IMR-90 (cell line): ENCODE results near the gene TCHH. TPM values are rescaled to one million over a fixed set of nuclear protein-coding genes. Genes with fewer than 3 reads are reported as not detected.

Experiments used
- ATAC-seq: fragments of 200-7000 bp; cut with Tn5 transposase; 2 replicates; pipeline ENCODE4 v1.9.1; 2020; ENCODE audit warnings: low read depth, mild to moderate bottlenecking, moderate library complexity
- BruUV-seq: library from RNA; stranded (reverse); fragments of 400-500 nt; replicated peaks from 2 replicates; lab custom pipeline; 2021; lab: Mats Ljungman, UMichigan
- CTCF ChIA-PET: fragments of 300-600 bp; formaldehyde crosslinking; extraction: SDS; loops from one replicate; lab custom pipeline; 2021; ENCODE audit warnings: antibody characterized with exemption; lab: Yijun Ruan, JAX
- POLR2A ChIA-PET: fragments of 300-600 bp; sonication (Branson Sonifier 250); formaldehyde crosslinking; loops from one replicate; lab custom pipeline; 2022; ENCODE audit warnings: antibody characterized with exemption; ENCODE audit not compliant: unreplicated experiment; lab: Charles Lee
- DNase-seq: peaks from one replicate; pipeline ENCODE4 v3.0.0; 2013
- H2AFZ ChIP-seq: replicated peaks from 2 replicates; pipeline ENCODE3; 2013; ENCODE audit warnings: low read length, mild to moderate bottlenecking; ENCODE audit not compliant: poor library complexity
- H2AK5ac ChIP-seq: 2 replicates; pipeline ENCODE4 v1.6.1; 2013; ENCODE audit warnings: low read depth, low read length, inconsistent platforms
- H2AK9ac ChIP-seq: replicated peaks from 2 replicates; pipeline ENCODE3; 2013; ENCODE audit warnings: mild to moderate bottlenecking, low read depth, low read length, moderate library complexity; ENCODE audit not compliant: poor library complexity
- H2BK120ac ChIP-seq: 2 replicates; pipeline ENCODE4 v1.6.1; 2013; ENCODE audit warnings: low read depth, low read length, inconsistent platforms
- H2BK15ac ChIP-seq: 3 replicates; pipeline ENCODE4 v1.6.1; 2013; ENCODE audit warnings: low read depth, low read length, inconsistent platforms
- H2BK20ac ChIP-seq: 2 replicates; pipeline ENCODE4 v1.6.1; 2013; ENCODE audit warnings: low read depth, mild to moderate bottlenecking, inconsistent platforms, low read length, moderate library complexity
- H2BK5ac ChIP-seq: 2 replicates; pipeline ENCODE4 v1.6.1; 2013; ENCODE audit warnings: mild to moderate bottlenecking, low read depth, low read length, inconsistent platforms; ENCODE audit not compliant: poor library complexity, severe bottlenecking
- H3K14ac ChIP-seq: replicated peaks from 2 replicates; pipeline ENCODE4 v1.6.1; 2013; ENCODE audit warnings: low read depth, low read length, inconsistent platforms
- H3K18ac ChIP-seq: 2 replicates; pipeline ENCODE4 v1.6.1; 2013; ENCODE audit warnings: low read depth, low read length, control low read depth
- H3K23ac ChIP-seq: 2 replicates; pipeline ENCODE4 v1.6.1; 2013; ENCODE audit warnings: low read depth, low read length, inconsistent platforms
- H3K27ac ChIP-seq: 2 replicates; pipeline ENCODE4 v1.5.1; 2013; ENCODE audit warnings: mild to moderate bottlenecking, control low read depth, low read length; ENCODE audit not compliant: insufficient read depth
- H3K27me3 ChIP-seq: 2 replicates; pipeline ENCODE4 v1.6.1; 2013; ENCODE audit warnings: low read length; ENCODE audit not compliant: control insufficient read depth, insufficient read depth
- H3K36me3 ChIP-seq: 2 replicates; pipeline ENCODE4 v1.6.1; 2013; ENCODE audit warnings: low read length, mixed read lengths; ENCODE audit not compliant: control insufficient read depth, insufficient read depth
- H3K4ac ChIP-seq: 2 replicates; pipeline ENCODE4 v1.6.1; 2013; ENCODE audit warnings: low read depth, low read length, inconsistent platforms
- H3K4me1 ChIP-seq: 2 replicates; pipeline ENCODE4 v1.6.1; 2013; ENCODE audit warnings: low read length, mixed read lengths; ENCODE audit not compliant: control insufficient read depth, insufficient read depth
- H3K4me2 ChIP-seq: 2 replicates; pipeline ENCODE4 v1.6.1; 2013; ENCODE audit warnings: low read depth, mild to moderate bottlenecking, control low read depth, low read length, moderate library complexity
- H3K4me3 ChIP-seq: 2 replicates; pipeline ENCODE4 v1.5.1; 2013; ENCODE audit warnings: low read depth, mild to moderate bottlenecking, control low read depth, low read length, moderate library complexity; ENCODE audit not compliant: insufficient read depth
- H3K56ac ChIP-seq: 2 replicates; pipeline ENCODE4 v1.6.1; 2013; ENCODE audit warnings: low read length, inconsistent platforms; ENCODE audit not compliant: insufficient read depth; ENCODE audit errors: extremely low read depth
- H3K79me1 ChIP-seq, 2 experiments: 2 replicates each; pipeline ENCODE4 v1.6.1; 2013; ENCODE audit warnings: low read length in 2 of 2, inconsistent platforms in 1 of 2, low read depth in 1 of 2
- H3K9ac ChIP-seq: 2 replicates; pipeline ENCODE4 v1.6.1; 2013; ENCODE audit warnings: low read depth, low read length, control low read depth
- H3K9me1 ChIP-seq: 2 replicates; pipeline ENCODE4 v1.6.1; 2013; ENCODE audit warnings: low read length, inconsistent platforms; ENCODE audit not compliant: insufficient read depth
- H3K9me3 ChIP-seq: 2 replicates; pipeline ENCODE4 v1.6.1; 2013; ENCODE audit warnings: low read length; ENCODE audit not compliant: control insufficient read depth, insufficient read depth
- H4K20me1 ChIP-seq: 2 replicates; pipeline ENCODE4 v1.6.1; 2013; ENCODE audit warnings: low read length, inconsistent platforms; ENCODE audit not compliant: insufficient read depth
- H4K5ac ChIP-seq: 2 replicates; pipeline ENCODE4 v1.6.1; 2013; ENCODE audit warnings: mild to moderate bottlenecking, low read depth, low read length, control low read depth
- H4K8ac ChIP-seq, 2 experiments: 2 replicates each; pipeline ENCODE4 v1.6.1; 2013; ENCODE audit warnings: low read depth in 2 of 2, low read length in 2 of 2, control low read depth in 1 of 2, inconsistent platforms in 1 of 2
- H4K91ac ChIP-seq: 2 replicates; pipeline ENCODE4 v1.6.1; 2013; ENCODE audit warnings: low read depth, low read length, inconsistent platforms; ENCODE audit not compliant: insufficient read depth
- CEBPB ChIP-seq: IDR thresholded peaks from 2 replicates; pipeline ENCODE4 v1.6.1; 2012; ENCODE audit warnings: low read depth, low read length, improper control_type of control experiment
- CHD1 ChIP-seq: IDR thresholded peaks from 2 replicates; pipeline ENCODE4 v1.6.1; 2012; ENCODE audit warnings: low read depth, low read length, improper control_type of control experiment
- MXI1 ChIP-seq: IDR thresholded peaks from 2 replicates; pipeline ENCODE4 v1.6.1; 2012; ENCODE audit warnings: low read depth, mild to moderate bottlenecking, low read length, moderate library complexity, borderline replicate concordance
- WGBS, 2 experiments: methylation state at CpG; one replicate each; pipeline versions ENCODE4 v1.1.5 to v1.1.7; 2013; ENCODE audit warnings: missing lambda C conversion rate in 2 of 2; ENCODE audit not compliant: insufficient read length in 1 of 2; ENCODE audit errors: extremely low coverage in 2 of 2; 5-methylcytosine and 5-hydroxymethylcytosine counted together
- dilution Hi-C: fragments of 300-500 bp; cut with HindIII; formaldehyde crosslinking; loops from one replicate; pipeline ENCODE4 v1.14.3; 2018; ENCODE audit warnings: low sequenced_read_pairs; ENCODE audit not compliant: unreplicated experiment
- in situ Hi-C: fragments of 300-500 bp; cut with MboI; formaldehyde crosslinking; loops from 3 replicates; pipeline ENCODE4 v1.14.3; 2019; ENCODE audit warnings: low sequenced_read_pairs, inconsistent platforms, mixed read lengths
- intact Hi-C: fragments of 100-400 bp; cut with micrococcal nuclease; formaldehyde crosslinking; loops from 2 replicates; pipeline ENCODE4 v1.10.0; 2022
- polyA plus RNA-seq, 3 experiments: library from polyadenylated mRNA; depleted of rRNA; stranded (reverse); fragments of >200 nt; gene quantifications; 2 replicates each; pipeline ENCODE4 v1.2.3, GENCODE V29; 2012; ENCODE audit warnings: low replicate concordance in 1 of 3
- total RNA-seq: library from RNA; depleted of rRNA; stranded (reverse); fragments of >200 nt; gene quantifications from 2 replicates; pipeline ENCODE4 v1.2.3, GENCODE V29; 2012
- TF ChIP-seq, protein P1 (sequence below): fragments of 150-350 bp; IDR thresholded peaks from 2 replicates; pipeline ENCODE4 v1.6.1; 2016; ENCODE audit warnings: low read depth, mild to moderate bottlenecking, low read length, moderate library complexity, borderline replicate concordance

Gene TCHH
- total and polyA plus RNA-seq, 2 of the 4 experiments (the other 2 are of a cell fraction), result not detected

- Histone ChIP-seq H2BK5ac (no peak within 1 kb of the TSS), H3K36me3 (no peaks in the 10 kb centered on the region), H2BK20ac (no peak within 1 kb of the TSS), H3K4me2 (no peak within 1 kb of the TSS), H3K14ac (no peak within 1 kb of the TSS), H3K27me3 (peaks cover 4% of the 10 kb centered on the region; the same call in 1 of the 2 replicates), H3K27ac (no peak within 1 kb of the TSS), H3K9ac (no peak within 1 kb of the TSS), H3K4me1 (no peaks in the 10 kb centered on the region; the same call in 1 of the 2 replicates), H3K79me1 (no peaks in the 10 kb centered on the region), H2AK5ac (no peak within 1 kb of the TSS), H4K5ac (no peak within 1 kb of the TSS), H3K56ac (no peak within 1 kb of the TSS), H3K9me1 (no peaks in the 10 kb centered on the region), H3K9me3 (no peaks in the 10 kb centered on the region), H2AFZ (no peak within 1 kb of the TSS), H3K23ac (no peak within 1 kb of the TSS), H4K20me1 (no peaks in the 10 kb centered on the region), H4K91ac (no peak within 1 kb of the TSS), H2BK15ac (no peak within 1 kb of the TSS), H3K4ac (no peak within 1 kb of the TSS), H2BK120ac (no peak within 1 kb of the TSS), H4K8ac (no peak within 1 kb of the TSS), H3K18ac (no peak within 1 kb of the TSS), H3K4me3 (no peak within 1 kb of the TSS), H2AK9ac (no peak within 1 kb of the TSS)
- no TSS peak for BruUV-seq
- no CpG with 5 or more reads among the region's 1 CpG for WGBS, 2 experiments
- dilution Hi-C loops (no loop called here), in situ Hi-C loops (no loop called here), intact Hi-C loops (no loop called here)
- ATAC-seq, result no peak
- TF ChIP-seq CHD1, result no peak
- TF ChIP-seq, protein P1, sequence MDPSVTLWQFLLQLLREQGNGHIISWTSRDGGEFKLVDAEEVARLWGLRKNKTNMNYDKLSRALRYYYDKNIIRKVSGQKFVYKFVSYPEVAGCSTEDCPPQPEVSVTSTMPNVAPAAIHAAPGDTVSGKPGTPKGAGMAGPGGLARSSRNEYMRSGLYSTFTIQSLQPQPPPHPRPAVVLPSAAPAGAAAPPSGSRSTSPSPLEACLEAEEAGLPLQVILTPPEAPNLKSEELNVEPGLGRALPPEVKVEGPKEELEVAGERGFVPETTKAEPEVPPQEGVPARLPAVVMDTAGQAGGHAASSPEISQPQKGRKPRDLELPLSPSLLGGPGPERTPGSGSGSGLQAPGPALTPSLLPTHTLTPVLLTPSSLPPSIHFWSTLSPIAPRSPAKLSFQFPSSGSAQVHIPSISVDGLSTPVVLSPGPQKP, result no peak
- TF ChIP-seq MXI1, result no peak
- TF ChIP-seq CEBPB, result no peak
- POLR2A ChIA-PET, result no interaction called here
- no peak for DNase-seq
- CTCF ChIA-PET, result no interaction called here
Observed at GRCh38 chr1:152159144-152159543, 43.9 kb upstream of the TCHH start, which contains the start of gene RPTN. RPTN (minus strand) TSS chr1:152159228; CDS start chr1:152157889, 1,339 bp downstream.
